HUES48 (cell line): ENCODE measurements around the gene NELL1.

Source experiments
- H3K27ac ChIP-seq: one replicate; pipeline ENCODE4 v1.7.0; 2013; ENCODE audit warnings: low read depth, low read length, inconsistent platforms
- H3K27me3 ChIP-seq: 2 replicates; pipeline ENCODE4 v1.6.1; 2013; ENCODE audit warnings: mild to moderate bottlenecking, low read length; ENCODE audit not compliant: control insufficient read depth, insufficient read depth
- H3K36me3 ChIP-seq: 2 replicates; pipeline ENCODE4 v1.6.1; 2013; ENCODE audit warnings: low read length; ENCODE audit not compliant: control insufficient read depth, insufficient read depth
- H3K4me1 ChIP-seq: 2 replicates; pipeline ENCODE4 v1.6.1; 2013; ENCODE audit warnings: mild to moderate bottlenecking, low read length; ENCODE audit not compliant: control insufficient read depth, insufficient read depth
- H3K4me3 ChIP-seq: 2 replicates; pipeline ENCODE4 v1.5.1; 2013; ENCODE audit warnings: mild to moderate bottlenecking, low read depth, low read length
- H3K9ac ChIP-seq: 2 replicates; pipeline ENCODE4 v1.6.1; 2013; ENCODE audit warnings: mild to moderate bottlenecking, low read depth, low read length, moderate library complexity
- H3K9me3 ChIP-seq: 2 replicates; pipeline ENCODE4 v1.6.1; 2013; ENCODE audit warnings: low read length; ENCODE audit not compliant: control insufficient read depth, insufficient read depth

NELL1 gene

GRCh38 chr11:20668844-20669819 is at the start of gene NELL1:
Gene NELL1 (plus strand): TSS chr11:20669586.
- no peak within 1 kb of the TSS for H3K9ac ChIP-seq
- peaks cover 84% of the 10 kb centered on the region for H3K27me3 ChIP-seq
- no peaks in the 10 kb centered on the region for H3K36me3 ChIP-seq
- H3K4me1 ChIP-seq: peaks cover 36% of the 10 kb centered on the region
- peak within 1 kb of the TSS; percentile 67 for H3K4me3 ChIP-seq
- no peaks in the 10 kb centered on the region for H3K9me3 ChIP-seq
- no peak within 1 kb of the TSS for H3K27ac ChIP-seq

GRCh38 chr11:20620988-20621387 is 48.4 kb upstream of the NELL1 start:
- peak overlapping the region; percentile 48 for H3K27ac ChIP-seq
- H3K9me3 ChIP-seq: no peaks in the 10 kb centered on the region
- H3K9ac ChIP-seq: no peak overlapping the region

GRCh38 chr11:20621679-20622078 is 47.7 kb upstream of the NELL1 start:
- no peak overlapping the region for H3K4me3 ChIP-seq

More at GRCh38 chr11:20620988-20621387, 48.4 kb upstream of the NELL1 start:
- Histone ChIP-seq H3K4me1 (peaks cover 22% of the 10 kb centered on the region), H3K27me3 (no peaks in the 10 kb centered on the region; the same call in 1 of the 2 replicates), H3K4me3 (no peak overlapping the region), H3K36me3 (no peaks in the 10 kb centered on the region)

GRCh38 chr11:20623252-20623651 is 46.1 kb upstream of the NELL1 start:
- Histone ChIP-seq H3K27ac (no peak overlapping the region), H3K4me1 (peaks cover 22% of the 10 kb centered on the region), H3K9me3 (no peaks in the 10 kb centered on the region), H3K9ac (no peak overlapping the region), H3K36me3 (no peaks in the 10 kb centered on the region), H3K4me3 (no peak overlapping the region), H3K27me3 (no peaks in the 10 kb centered on the region; the same call in 1 of the 2 replicates)

More at GRCh38 chr11:20621679-20622078, 47.7 kb upstream of the NELL1 start:
- Histone ChIP-seq H3K4me1 (peaks cover 22% of the 10 kb centered on the region), H3K27me3 (no peaks in the 10 kb centered on the region; the same call in 1 of the 2 replicates), H3K9ac (no peak overlapping the region), H3K36me3 (no peaks in the 10 kb centered on the region), H3K9me3 (no peaks in the 10 kb centered on the region), H3K27ac (peak overlapping the region; percentile 48)

GRCh38 chr11:20626279-20626678 is 43.1 kb upstream of the NELL1 start:
- Histone ChIP-seq H3K9me3 (no peaks in the 10 kb centered on the region), H3K4me1 (peaks cover 18% of the 10 kb centered on the region), H3K27ac (no peak overlapping the region), H3K27me3 (no peaks in the 10 kb centered on the region; the same call in 1 of the 2 replicates), H3K4me3 (no peak overlapping the region), H3K9ac (no peak overlapping the region), H3K36me3 (no peaks in the 10 kb centered on the region)

GRCh38 chr11:20627026-20627425 is 42.4 kb upstream of the NELL1 start:
- Histone ChIP-seq H3K27ac (no peak overlapping the region), H3K27me3 (no peaks in the 10 kb centered on the region; the same call in 1 of the 2 replicates), H3K4me1 (peaks cover 10% of the 10 kb centered on the region), H3K36me3 (no peaks in the 10 kb centered on the region), H3K9me3 (no peaks in the 10 kb centered on the region), H3K4me3 (no peak overlapping the region), H3K9ac (no peak overlapping the region)

GRCh38 chr11:20627701-20628100 is 41.7 kb upstream of the NELL1 start:
- Histone ChIP-seq H3K9ac (no peak overlapping the region), H3K9me3 (no peaks in the 10 kb centered on the region), H3K4me1 (peaks cover 6% of the 10 kb centered on the region; the same call in 1 of the 2 replicates), H3K36me3 (no peaks in the 10 kb centered on the region), H3K4me3 (no peak overlapping the region), H3K27ac (no peak overlapping the region), H3K27me3 (no peaks in the 10 kb centered on the region; the same call in 1 of the 2 replicates)

GRCh38 chr11:20631519-20632168 is 37.7 kb upstream of the NELL1 start:
- Histone ChIP-seq H3K9me3 (no peaks in the 10 kb centered on the region), H3K36me3 (no peaks in the 10 kb centered on the region), H3K27ac (no peak overlapping the region), H3K27me3 (no peaks in the 10 kb centered on the region), H3K9ac (no peak overlapping the region), H3K4me3 (no peak overlapping the region), H3K4me1 (peaks cover 5% of the 10 kb centered on the region; the same call in 1 of the 2 replicates)

GRCh38 chr11:20632169-20632532 is 37.2 kb upstream of the NELL1 start:
- no peak overlapping the region for H3K27ac ChIP-seq
- H3K36me3 ChIP-seq: no peaks in the 10 kb centered on the region
- H3K9me3 ChIP-seq: no peaks in the 10 kb centered on the region
- peaks cover 9% of the 10 kb centered on the region; the same call in 1 of the 2 replicates for H3K4me1 ChIP-seq
- no peaks in the 10 kb centered on the region for H3K27me3 ChIP-seq
- H3K4me3 ChIP-seq: no peak overlapping the region
- no peak overlapping the region for H3K9ac ChIP-seq

GRCh38 chr11:20634044-20634443 is 35.3 kb upstream of the NELL1 start:
- H3K9ac ChIP-seq: no peak overlapping the region

More at GRCh38 chr11:20634044-20634443, 35.3 kb upstream of the NELL1 start:
- Histone ChIP-seq H3K4me1 (peaks cover 9% of the 10 kb centered on the region; the same call in 1 of the 2 replicates), H3K27ac (no peak overlapping the region), H3K4me3 (no peak overlapping the region), H3K27me3 (peaks cover 3% of the 10 kb centered on the region; the same call in 1 of the 2 replicates), H3K9me3 (no peaks in the 10 kb centered on the region), H3K36me3 (no peaks in the 10 kb centered on the region)
